ENCODE measurements around the gene FGD3. TPM values are rescaled to one million over a fixed set of nuclear protein-coding genes. Genes with fewer than 3 reads are reported as not detected.

Gene FGD3
- total RNA-seq, 1 donor from 2014 or later: 0.58 TPM

DNA sequence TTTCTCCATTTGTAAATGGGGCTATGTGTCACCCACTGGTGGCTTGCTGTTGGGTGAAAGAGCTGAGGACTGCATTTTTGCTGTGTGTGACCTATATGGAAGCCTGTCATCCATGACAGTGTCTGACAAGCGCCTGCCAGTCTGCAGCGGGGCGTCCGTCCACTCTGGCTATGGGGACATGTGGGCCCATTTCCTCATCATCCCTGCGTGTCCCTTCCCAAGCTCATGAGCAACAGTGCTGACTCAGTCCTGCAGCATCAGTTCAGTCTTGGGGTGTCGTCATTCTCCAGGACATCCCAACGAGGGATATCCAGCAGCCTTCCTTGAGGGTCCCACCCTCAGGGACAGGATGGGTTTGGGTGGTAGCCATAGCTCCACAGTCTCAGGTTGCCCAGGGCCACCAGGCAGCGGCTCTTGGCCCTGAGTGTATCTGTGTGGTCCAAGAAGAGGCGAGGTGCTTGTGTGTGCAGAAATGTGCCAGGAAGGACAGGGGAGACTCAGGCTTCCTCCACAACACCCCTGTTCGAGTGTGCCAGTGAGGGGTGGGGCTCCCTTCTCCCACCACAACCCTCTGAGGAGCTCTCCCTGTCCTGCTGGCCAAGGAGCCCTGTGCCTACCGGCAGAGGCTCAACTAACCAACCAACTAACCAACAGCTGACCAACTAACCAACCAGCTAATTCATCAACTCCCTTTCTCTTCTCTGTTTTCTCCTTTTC is 2.1 kb downstream of the FGD3 start:
- no peak overlapping the region for H3K4me3 ChIP-seq (ENCODE audit: low read depth, low read length)
- TF ChIP-seq, protein P1, sequence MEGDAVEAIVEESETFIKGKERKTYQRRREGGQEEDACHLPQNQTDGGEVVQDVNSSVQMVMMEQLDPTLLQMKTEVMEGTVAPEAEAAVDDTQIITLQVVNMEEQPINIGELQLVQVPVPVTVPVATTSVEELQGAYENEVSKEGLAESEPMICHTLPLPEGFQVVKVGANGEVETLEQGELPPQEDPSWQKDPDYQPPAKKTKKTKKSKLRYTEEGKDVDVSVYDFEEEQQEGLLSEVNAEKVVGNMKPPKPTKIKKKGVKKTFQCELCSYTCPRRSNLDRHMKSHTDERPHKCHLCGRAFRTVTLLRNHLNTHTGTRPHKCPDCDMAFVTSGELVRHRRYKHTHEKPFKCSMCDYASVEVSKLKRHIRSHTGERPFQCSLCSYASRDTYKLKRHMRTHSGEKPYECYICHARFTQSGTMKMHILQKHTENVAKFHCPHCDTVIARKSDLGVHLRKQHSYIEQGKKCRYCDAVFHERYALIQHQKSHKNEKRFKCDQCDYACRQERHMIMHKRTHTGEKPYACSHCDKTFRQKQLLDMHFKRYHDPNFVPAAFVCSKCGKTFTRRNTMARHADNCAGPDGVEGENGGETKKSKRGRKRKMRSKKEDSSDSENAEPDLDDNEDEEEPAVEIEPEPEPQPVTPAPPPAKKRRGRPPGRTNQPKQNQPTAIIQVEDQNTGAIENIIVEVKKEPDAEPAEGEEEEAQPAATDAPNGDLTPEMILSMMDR (conservative IDR thresholded peaks at IDR 0.05; ENCODE audit: low read depth, low read length): no peak
- no peak for DNase-seq (ENCODE audit: low read depth)

DNA sequence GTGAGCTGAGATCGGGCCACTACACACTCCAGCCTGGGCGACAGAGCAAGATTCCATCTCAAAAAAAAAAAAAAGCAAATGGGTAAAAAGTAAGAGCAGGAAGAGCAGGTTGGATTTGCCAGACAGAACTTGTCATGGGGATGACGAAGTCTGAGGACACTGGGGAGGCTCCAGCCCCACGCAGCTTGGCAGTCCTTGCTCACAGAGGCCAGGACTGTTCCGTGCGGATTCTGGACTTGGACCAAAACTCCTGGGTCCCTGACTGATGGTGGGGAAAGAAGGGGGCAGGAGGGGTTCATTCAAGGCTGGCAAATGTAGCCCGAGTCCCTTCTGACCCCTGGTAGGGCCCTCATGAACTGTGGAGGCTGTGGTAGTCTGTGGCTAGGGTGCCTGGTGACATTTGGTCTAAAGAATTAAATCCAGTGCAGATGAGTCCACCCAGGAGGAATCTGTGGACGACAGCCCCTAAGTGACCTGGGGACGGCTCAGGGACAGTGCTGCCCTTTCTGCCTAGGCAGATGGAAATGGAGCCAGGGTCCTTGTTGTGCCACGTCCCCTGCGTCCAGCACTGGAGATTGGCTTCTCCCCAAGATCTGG is 3.1 kb downstream of the FGD3 start:
- TF ChIP-seq, protein P1 (conservative IDR thresholded peaks at IDR 0.05; ENCODE audit: low read depth, low read length): no peak
- no peak for DNase-seq (ENCODE audit: low read depth)
- H3K4me3 ChIP-seq (ENCODE audit: low read depth, low read length): no peak overlapping the region

DNA sequence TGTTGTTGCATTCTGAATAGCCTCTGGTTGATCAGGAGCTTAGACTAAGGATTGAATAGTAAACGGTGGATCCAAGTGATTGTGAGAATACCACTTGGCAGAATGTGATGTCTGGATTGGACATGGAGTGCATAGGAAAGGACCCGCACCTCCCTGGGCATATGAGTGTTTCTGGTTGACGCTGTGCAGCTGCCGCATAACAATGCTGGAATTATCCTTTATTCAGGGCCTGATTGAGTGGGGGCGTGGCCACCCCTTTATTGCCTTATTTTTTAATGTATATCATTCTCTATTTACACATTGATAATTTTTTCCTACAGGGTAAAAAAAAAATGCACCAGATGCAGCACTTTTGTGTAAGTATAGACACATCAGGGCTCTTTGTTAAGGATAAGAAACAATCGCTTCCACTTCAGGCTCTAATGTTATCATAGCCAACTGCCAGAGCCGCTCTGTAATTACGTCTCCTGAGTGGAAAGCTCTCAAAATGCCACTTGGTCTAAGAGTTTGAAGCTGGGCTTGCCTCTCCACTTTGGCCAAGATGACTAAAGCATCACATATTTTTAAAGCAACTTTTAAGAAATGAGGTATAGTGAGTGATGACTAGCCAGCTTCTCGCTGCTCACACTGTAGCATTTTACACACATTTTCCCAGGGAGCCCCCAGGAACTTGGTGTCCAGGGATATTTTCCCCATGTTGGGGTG is 5.7 kb downstream of the FGD3 start:
- TF ChIP-seq, protein P1 (conservative IDR thresholded peaks at IDR 0.05; ENCODE audit: low read depth, low read length): no peak
- DNase-seq (ENCODE audit: low read depth): no peak
- no peak overlapping the region for H3K4me3 ChIP-seq (ENCODE audit: low read depth, low read length)

DNA sequence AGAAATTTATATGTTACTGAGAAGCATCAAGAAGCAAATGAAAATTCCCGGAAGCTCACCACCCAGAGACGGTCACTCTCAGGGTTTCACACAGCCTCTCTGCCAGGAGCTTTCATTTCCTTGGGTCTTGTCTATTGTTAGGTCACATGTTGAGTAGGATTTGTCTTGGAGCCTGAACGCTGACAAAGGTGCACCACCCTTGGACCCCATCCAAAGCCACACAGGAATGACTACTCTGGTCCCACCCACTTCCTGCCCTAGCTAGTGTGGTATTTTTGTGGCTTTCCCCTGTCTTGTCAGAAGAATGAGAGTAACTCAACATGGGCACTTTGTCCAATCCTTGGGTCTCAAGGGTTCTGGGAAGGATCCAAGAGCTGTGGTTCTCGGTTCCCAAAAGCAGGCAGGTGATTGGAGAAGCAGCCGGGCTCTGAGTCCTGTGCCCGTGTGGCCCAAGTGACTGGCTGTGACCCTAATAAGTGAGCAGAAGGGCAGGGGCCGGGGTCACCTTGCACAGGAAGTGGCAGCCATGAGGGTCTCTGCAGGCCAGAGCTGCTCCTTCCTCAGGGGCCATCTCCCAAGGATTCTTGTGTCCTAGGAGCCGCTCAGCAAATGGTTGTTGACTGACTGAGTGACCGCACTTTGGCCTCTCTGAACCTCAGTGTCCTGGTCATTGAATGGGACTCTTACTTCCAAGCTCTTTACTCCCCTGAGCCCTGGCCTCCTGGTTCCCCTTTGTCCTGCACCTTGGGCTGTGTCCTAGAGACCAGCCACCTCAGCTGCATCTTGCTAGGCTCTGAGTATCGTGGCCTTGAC is 6.9 kb downstream of the FGD3 start:
- H3K4me3 ChIP-seq (ENCODE audit: low read depth, low read length): no peak overlapping the region
- TF ChIP-seq, protein P1 (conservative IDR thresholded peaks at IDR 0.05; ENCODE audit: low read depth, low read length): no peak
- peak; percentile 2 for DNase-seq (ENCODE audit: low read depth)

DNA sequence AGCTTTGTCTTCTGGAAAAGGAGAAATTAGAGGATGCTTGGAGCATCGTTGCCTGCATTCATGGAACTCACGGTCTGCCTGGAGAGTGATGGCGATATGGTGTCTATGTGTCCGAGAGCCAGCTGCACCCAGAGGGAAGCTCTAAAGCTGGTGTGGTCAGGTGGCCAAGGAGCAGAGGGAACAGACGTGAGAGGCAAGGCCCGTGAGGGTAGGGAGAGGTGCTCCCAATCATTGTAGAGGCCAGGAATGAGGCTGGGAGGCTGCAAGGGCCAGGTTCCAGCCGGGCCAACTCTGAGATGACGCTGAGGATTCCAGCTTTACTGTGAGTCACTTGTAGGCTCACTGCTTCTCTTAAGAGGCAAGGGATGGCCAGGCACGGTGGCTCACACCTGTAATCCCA is 7.6 kb downstream of the FGD3 start:
- TF ChIP-seq, protein P1 (conservative IDR thresholded peaks at IDR 0.05; ENCODE audit: low read depth, low read length): no peak
- no peak overlapping the region for H3K4me3 ChIP-seq (ENCODE audit: low read depth, low read length)
- DNase-seq (ENCODE audit: low read depth): no peak

DNA sequence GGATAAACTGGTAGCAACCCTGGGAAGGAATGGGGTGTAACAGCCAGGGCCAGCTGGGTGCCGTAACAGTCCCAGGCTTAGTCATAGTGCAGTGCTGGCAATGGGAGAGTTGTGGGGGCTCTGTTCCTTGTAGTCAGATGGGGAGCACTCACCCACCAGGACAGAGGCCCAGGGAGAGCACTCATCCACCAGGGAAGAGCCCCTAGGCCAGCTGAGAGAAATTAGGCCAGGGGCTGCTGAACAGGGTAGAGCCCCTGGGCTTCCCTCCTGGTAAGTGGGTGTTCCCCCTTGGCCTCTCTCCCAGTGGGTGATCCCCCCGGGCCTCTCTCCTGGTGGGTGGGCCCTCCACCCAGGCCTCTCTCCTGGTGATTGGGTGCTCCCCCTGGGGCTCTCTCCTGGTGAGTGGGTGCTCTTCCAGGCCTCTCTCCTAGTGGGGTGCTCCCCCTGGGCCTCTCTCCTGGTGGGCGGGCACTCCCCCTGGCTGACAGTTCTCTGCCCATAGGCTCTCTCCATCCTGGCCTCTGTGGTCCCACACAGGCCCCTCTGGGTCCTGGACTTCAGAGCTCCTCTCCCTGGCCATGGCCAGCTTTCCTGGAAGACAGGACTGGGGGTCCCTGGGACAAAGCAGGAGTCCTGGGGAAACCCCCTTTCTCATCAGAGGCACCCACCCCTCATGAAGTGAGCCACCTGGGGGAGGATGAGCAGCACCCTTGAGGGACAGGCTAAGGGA is 13.4 kb downstream of the FGD3 start:
- H3K4me3 ChIP-seq (ENCODE audit: low read depth, low read length): no peak overlapping the region
- DNase-seq (ENCODE audit: low read depth): no peak
- TF ChIP-seq, protein P1 (conservative IDR thresholded peaks at IDR 0.05; ENCODE audit: low read depth, low read length): no peak

Measured in epithelial cell of proximal tubule (primary cell).